ENCODE results near the gene PCDHGA12.
A peak's percentile ranks its signal among the peaks of the same experiment; 100 is the strongest.
"Not testable (repeated sequence)": the region's sequence is repeated elsewhere in the genome, so short reads cannot be mapped to it uniquely, and the experiment has no call there.

PCDHGA12 gene

DNA sequence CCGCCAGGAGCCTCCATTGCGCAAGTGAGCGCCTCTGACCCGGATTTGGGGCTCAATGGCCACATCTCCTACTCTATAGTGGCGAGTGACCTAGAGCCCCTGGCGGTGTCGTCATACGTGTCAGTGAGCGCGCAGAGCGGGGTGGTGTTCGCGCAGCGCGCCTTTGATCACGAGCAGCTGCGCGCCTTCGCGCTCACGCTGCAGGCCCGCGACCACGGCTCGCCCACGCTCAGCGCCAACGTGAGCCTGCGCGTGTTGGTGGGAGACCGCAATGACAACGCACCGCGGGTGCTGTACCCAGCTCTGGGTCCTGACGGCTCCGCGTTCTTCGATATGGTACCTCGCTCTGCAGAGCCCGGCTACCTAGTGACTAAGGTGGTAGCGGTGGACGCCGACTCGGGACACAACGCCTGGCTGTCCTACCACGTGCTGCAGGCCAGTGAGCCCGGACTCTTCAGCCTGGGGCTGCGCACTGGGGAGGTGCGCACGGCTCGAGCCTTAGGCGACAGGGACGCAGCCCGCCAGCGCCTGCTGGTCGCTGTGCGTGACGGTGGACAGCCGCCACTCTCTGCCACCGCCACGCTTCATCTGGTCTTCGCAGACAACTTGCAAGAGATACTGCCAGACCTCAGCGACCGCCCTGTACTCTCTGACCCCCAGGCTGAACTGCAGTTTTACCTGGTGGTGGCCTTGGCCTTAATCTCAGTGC, 20.6 kb upstream of the PCDHGA12 start:
- DNase-seq = no peak

DNA sequence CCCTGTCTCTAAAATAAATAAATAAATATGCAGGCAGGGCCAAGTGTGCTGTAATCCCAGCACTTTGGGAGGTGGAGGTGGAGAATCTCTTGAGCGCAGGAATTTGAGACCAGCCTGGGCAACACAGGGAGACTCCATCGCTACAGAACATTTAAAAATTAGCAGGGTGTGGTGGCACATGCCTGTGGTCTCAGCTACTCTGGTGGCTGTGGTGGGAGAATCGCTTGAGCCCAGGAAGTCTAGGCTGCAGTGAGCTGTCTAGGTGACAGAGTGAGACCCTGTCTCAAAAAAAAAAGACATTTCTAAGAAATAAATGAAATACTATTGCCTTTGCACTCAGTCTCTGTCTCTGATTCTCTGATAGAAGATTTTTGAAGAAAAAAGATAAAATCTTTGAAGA, 18.7 kb upstream of the PCDHGA12 start:
- DNase-seq = no peak

DNA sequence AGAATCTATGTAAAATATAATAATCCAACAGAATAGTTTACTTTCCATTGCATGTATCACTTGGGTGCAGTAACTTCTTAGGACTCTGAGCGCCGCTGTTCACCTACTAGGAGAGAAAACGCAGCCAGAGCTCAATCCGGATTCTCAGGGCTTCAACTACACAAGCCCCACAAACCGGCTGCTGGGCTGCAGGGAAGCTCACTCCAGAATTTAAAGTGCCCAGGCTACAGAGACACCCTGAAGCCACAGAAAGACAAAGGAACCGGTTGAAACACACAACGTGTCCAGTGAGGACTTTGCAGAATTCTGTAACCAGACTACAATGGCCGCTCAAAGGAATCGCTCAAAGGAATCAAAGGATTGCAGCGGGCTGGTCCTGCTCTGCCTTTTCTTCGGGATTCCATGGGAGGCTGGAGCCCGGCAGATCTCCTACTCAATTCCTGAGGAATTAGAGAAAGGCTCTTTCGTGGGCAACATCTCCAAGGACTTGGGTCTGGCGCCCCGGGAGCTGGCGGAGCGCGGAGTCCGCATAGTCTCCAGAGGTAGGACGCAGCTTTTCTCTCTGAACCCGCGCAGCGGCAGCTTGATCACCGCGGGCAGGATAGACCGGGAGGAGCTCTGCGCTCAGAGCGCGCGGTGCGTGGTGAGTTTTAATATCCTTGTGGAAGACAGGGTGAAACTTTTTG, 17.3 kb upstream of the PCDHGA12 start, which contains the start of gene PCDHGA10:
Gene PCDHGA10 (plus strand): TSS at position 134 of the 686 bp plus-strand sequence. CDS start 189 bp downstream, at position 323.
- peak; percentile 52 for DNase-seq

DNA sequence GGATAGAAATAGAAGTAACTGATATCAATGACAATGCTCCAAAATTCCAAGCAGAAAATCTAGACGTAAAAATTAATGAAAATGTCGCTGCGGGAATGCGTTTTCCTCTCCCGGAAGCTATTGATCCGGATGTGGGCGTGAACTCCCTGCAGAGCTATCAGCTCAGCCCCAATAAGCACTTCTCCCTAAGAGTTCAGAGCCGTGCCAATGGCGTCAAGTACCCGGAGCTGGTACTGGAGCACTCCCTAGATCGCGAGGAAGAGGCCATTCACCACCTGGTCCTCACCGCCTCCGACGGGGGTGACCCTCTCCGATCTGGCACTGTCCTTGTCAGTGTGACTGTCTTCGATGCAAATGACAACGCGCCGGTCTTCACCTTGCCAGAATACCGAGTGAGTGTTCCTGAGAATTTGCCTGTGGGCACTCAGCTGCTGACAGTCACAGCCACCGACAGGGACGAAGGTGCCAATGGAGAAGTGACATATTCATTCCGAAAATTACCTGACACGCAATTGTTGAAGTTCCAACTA, 16.7 kb upstream of the PCDHGA12 start:
- DNase-seq = no peak

DNA sequence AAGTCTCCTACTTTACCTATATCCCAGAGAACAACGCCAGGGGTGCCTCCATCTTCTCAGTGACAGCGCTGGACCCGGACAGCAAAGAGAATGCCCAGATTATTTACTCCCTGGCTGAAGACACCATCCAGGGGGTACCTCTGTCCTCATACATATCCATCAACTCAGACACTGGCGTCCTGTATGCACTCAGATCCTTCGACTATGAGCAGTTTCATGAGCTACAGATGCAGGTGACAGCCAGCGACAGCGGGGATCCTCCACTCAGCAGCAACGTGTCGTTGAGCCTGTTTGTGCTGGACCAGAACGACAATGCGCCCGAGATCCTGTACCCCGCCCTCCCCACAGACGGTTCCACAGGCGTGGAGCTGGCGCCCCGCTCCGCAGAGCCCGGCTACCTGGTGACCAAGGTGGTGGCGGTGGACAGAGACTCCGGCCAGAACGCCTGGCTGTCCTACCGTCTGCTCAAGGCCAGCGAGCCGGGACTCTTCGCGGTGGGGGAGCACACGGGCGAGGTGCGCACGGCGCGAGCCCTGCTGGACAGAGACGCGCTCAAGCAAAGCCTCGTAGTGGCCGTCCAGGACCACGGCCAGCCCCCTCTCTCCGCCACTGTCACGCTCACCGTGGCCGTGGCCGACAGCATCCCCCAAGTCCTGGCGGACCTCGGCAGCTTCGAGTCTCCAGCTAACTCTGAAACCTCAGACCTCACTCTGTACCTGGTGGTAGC, 15.6 kb upstream of the PCDHGA12 start:
- not testable (repeated sequence) for DNase-seq

DNA sequence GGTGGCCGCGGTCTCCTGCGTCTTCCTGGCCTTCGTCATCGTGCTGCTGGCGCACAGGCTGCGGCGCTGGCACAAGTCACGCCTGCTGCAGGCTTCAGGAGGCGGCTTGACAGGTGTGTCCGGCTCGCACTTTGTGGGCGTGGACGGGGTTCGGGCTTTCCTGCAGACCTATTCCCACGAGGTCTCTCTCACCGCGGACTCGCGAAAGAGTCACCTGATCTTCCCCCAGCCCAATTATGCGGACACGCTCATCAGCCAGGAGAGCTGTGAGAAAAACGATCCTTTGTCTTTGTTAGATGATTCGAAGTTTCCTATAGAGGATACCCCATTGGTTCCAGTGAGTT, 15.1 kb upstream of the PCDHGA12 start:
- not testable (repeated sequence) for DNase-seq

DNA sequence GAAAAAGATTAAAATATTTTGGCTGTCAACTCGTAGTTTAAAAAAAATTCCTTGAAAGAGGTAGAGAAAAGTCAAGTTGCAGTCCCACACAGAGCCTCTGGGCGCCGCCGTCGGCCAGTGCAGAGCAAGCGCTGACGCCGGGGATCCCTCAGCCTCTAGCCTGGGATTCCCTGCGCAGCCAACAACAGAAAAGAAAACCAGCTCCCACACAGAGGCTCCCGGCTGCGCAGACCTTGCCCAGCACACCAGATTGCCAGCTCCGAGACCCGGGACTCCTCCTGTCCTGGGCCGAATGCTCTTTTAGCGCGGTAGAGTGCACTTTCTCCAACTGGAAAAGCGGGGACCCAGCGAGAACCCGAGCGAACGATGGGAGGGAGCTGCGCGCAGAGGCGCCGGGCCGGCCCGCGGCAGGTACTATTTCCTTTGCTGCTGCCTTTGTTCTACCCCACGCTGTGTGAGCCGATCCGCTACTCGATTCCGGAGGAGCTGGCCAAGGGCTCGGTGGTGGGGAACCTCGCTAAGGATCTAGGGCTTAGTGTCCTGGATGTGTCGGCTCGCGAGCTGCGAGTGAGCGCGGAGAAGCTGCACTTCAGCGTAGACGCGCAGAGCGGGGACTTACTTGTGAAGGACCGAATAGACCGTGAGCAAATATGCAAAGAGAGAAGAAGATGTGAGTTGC, 12.7 kb upstream of the PCDHGA12 start, which contains the start of gene PCDHGB7:
Gene PCDHGB7 (plus strand): TSS at position 184 of the 679 bp plus-strand sequence. CDS start 183 bp downstream, at position 367.
- DNase-seq = peak; percentile 30

DNA sequence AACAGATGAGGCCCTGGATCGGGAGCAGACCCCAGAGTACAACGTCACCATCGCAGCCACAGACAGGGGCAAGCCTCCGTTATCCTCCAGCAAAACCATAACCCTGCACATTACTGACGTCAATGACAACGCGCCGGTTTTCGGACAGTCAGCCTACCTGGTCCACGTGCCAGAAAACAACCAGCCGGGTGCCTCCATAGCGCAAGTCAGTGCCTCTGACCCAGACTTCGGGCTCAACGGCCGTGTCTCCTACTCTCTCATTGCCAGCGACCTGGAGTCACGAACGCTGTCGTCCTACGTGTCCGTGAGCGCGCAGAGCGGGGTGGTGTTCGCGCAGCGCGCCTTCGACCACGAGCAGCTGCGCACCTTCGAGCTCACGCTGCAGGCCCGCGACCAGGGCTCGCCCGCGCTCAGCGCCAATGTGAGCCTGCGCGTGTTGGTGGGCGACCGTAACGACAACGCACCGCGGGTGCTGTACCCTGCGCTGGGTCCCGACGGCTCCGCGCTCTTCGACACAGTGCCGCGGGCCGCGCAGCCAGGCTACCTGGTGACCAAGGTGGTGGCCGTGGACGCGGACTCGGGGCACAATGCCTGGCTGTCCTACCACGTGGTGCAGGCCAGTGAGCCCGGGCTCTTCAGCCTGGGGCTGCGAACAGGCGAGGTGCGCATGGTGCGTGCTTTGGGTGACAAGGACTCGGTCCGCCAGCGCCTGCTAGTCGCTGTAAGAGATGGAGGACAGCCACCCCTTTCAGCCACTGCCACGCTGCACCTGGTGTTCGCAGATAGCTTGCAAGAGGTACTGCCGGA, 11.0 kb upstream of the PCDHGA12 start:
- no peak for DNase-seq

DNA sequence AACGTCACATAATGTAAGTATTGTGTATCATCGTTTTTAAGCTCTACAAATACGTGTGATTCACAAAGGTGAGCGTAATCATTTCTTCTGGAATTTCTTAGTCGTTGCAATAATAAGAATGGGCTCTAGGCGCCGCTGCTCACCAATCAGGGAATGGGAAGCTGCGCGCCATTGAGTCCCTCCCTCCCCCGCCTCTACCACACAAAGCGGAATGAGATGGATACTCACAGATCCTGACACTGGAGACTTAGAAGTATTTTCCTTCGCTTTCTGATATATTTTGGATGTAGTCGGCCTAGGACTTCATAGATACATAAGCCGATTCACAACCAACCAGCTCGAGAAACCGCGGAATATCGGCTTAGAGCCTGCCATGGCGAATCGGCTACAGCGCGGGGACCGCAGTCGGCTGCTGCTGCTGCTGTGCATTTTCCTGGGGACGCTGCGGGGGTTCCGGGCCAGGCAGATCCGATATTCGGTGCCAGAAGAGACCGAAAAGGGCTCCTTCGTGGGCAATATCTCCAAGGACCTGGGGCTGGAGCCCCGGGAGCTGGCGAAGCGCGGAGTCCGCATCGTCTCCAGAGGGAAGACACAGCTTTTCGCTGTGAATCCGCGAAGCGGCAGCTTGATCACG, 9.3 kb upstream of the PCDHGA12 start, which contains the start of gene PCDHGA11:
Gene PCDHGA11 (plus strand): TSS at position 197 of the 634 bp plus-strand sequence. CDS start 177 bp downstream, at position 374.
- DNase-seq = peak; percentile 15

DNA sequence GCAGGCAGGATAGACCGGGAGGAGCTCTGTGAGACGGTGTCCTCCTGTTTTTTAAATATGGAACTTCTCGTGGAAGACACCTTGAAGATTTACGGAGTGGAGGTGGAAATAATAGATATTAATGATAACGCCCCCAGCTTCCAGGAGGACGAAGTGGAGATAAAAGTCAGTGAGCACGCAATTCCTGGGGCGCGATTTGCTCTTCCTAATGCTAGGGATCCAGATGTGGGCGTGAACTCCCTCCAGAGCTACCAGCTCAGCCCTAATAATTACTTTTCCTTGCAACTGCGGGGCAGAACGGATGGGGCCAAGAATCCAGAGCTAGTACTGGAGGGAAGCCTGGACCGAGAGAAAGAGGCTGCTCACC, 8.8 kb upstream of the PCDHGA12 start:
- DNase-seq = no peak

DNA sequence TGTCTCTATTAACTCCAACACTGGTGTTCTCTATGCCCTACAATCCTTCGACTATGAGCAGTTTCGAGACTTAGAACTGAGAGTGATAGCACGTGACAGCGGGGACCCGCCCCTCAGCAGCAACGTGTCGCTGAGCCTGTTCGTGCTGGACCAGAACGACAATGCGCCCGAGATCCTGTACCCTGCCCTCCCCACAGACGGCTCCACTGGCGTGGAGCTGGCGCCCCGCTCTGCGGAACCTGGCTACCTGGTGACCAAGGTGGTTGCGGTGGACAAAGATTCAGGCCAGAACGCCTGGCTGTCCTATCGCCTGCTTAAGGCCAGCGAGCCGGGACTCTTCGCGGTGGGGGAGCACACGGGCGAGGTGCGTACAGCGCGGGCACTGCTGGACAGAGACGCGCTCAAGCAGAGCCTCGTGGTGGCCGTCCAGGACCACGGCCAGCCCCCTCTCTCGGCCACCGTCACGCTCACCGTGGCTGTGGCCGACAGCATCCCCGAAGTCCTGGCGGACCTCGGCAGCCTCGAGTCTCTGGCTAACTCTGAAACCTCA, 7.5 kb upstream of the PCDHGA12 start:
- no peak for DNase-seq

DNA sequence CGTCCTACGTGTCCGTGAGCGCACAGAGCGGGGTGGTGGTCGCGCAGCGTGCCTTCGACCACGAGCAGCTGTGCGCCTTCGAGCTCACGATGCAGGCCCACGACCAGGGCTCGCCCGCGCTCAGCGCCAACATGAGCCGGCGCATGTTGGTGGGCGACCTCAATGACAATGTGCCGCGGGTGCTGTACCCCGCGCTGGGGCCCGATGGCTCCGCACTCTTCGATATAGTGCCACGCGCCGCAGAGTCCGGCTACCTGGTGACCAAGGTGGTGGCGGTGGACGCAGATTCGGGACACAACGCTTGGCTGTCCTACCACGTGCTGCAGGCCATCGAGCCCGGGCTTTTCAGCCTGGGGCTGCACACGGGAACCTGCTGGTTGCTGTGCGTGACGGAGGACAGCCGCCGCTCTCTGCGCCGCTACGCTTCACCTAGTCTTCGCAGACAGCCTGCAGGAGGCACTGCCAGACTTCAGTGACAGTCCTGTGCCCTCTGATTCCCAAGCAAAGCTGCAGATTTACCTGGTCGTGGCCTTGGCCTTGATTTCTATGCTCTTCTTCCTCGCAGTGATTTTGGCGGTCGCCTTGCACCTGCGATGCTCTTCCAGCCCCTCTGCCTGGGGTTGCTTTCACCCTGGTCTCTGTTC, 2.4 kb upstream of the PCDHGA12 start:
- DNase-seq = no peak

DNA sequence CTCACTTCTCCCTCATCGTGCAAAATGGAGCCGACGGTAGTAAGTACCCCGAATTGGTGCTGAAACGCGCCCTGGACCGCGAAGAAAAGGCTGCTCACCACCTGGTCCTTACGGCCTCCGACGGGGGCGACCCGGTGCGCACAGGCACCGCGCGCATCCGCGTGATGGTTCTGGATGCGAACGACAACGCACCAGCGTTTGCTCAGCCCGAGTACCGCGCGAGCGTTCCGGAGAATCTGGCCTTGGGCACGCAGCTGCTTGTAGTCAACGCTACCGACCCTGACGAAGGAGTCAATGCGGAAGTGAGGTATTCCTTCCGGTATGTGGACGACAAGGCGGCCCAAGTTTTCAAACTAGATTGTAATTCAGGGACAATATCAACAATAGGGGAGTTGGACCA, 979 bp downstream of the PCDHGA12 start:
- DNase-seq = no peak

DNA sequence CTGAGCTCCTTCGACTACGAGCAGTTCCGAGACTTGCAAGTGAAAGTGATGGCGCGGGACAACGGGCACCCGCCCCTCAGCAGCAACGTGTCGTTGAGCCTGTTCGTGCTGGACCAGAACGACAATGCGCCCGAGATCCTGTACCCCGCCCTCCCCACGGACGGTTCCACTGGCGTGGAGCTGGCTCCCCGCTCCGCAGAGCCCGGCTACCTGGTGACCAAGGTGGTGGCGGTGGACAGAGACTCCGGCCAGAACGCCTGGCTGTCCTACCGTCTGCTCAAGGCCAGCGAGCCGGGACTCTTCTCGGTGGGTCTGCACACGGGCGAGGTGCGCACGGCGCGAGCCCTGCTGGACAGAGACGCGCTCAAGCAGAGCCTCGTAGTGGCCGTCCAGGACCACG, 2.0 kb downstream of the PCDHGA12 start:
- not testable (repeated sequence) for DNase-seq

DNA sequence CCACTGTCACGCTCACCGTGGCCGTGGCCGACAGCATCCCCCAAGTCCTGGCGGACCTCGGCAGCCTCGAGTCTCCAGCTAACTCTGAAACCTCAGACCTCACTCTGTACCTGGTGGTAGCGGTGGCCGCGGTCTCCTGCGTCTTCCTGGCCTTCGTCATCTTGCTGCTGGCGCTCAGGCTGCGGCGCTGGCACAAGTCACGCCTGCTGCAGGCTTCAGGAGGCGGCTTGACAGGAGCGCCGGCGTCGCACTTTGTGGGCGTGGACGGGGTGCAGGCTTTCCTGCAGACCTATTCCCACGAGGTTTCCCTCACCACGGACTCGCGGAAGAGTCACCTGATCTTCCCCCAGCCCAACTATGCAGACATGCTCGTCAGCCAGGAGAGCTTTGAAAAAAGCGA, 2.4 kb downstream of the PCDHGA12 start:
- not testable (repeated sequence) for DNase-seq

DNA sequence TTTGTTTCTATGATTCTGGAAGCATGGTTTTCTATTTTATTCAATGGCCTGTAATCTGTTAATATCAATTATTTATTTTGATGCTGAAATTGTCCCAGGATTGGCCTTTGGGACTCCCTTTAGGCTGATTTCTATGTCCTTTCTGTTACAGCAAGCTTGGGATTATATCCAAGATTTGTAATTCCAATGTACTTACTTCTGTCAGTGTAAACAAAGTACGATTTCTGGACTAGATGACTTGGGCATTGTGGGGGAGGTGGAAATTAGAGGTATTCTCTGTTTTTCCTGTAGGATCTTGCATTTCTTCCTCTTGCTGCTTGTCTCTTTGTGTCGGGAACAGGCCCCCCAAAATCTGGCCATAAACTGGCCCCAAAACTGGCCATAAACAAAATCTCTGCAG, 3.7 kb downstream of the PCDHGA12 start:
- no peak for DNase-seq

DNA sequence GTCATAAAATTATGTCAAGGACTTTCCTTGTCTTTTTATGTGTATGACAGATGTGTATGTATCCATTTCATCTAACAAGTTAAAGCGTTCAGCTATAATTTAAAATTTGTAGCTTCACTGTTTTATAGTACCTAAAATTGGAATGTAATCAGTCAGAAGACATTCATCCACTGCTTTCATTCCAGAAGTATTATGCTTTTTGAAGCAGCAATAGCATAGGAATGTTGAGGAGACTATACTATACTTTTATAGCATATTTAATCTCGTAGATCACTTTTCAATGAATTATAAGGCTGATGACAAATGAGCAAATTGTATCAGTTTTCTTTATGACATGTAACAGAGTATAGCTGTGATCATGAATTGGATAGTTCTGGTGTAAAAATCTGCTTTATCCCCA, 6.9 kb downstream of the PCDHGA12 start:
- no peak for DNase-seq

DNA sequence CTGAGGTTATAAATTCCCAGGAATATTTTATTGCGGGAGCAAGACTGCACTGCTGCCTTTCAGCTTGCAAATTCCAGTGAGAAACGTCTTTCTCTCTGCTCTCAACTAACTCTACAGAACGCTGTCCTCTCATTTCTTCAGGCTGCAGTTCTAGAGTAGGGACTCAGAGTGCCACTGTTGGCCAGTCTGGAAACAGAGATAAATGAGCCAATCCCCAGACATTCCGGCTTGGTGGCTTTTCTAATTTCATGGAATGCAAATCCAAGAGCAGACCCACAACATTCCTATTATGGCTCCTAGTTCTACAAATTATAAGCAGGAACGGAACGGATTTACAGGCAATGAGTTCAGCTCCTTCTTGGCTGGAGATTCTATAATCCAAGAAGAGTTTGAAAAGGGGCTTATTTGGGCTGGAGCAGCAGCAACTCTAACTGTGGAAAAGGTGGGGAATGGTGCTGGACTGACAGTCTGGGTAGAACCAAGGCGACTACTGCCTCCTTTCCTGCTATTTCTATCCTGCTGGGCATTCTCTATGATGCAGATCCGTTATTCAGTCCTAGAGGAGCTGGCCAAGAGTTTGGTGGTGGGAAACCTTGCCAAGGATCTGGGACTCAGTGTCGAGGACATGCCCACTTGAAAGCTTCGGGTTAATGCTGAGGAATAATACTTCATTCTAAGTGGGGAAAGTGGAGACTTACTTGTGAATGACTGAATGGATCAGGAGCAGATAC, 9.3 kb downstream of the PCDHGA12 start:
- no peak for DNase-seq

DNA sequence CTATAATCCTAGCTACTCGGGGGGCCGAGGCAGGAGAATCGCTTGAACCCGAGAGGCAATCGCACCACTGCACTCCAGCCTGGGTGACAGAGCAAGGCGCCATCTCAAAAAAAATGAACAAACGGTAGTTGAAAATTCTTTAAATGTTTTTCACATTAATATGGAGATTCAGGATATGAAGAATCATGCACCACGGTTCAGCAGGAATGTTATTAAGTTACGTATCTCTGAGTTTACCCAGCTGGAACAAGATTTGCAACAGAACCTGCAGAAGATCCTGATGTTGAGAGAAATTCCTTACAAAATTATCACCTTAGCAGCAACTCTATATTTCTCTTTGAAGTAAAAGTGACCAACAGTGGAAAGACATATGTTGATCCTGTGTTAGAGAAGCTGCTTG, 10.0 kb downstream of the PCDHGA12 start:
- no peak for DNase-seq

All from stimulated activated naive CD4-positive, alpha-beta T cell treated with Interleukin-2 at 50 U/mL for 16 hours (primary cell).